Measurements from ENCODE around the gene C17orf100.

The C17orf100 gene

GRCh38 chr17:6669479-6670212, 18.1 kb downstream of the C17orf100 start:
- no peak for DNase-seq (ENCODE audit: low read depth in 3 of 3)

DNA sequence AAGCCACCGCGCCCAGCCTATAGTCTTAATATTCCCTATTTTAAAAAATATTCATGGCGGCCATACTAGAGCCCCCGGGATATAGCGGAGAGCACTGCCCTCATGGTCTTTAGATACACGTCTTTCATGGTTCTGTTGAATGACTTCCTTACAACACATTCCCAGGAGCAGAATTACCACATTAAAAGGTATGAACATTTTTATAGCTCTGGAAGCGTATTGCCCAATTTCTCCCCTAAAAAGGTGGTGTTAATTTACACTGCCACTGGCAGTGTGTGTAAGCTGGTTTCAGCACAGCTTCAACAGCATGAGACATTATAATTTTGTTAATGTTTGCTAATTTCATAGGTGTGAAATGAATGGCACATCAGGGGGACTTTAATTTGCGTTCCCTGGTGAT, 19.0 kb downstream of the C17orf100 start:
- DNase-seq (ENCODE audit: low read depth in 3 of 3): no peak

DNA sequence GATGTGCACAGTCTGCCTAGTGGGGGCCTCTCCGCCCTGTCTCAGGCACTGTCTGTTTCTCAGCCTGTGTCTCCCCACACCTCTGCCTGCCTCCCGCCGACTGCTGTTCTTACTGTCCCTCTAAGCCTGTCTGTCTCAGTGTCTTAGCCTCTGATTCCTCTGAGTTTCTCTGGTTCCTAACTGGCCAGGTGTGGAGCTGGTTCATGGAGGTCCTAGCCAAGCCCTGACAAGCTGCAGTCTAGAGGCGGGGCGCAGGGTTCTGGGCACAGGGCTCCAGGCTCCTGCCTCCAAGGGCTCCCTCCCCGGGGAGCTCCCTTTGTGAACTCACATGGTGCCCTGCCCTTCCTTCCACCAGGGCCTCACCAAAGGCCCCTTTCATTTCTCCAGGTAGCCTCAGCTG, 19.4 kb downstream of the C17orf100 start:
- DNase-seq (ENCODE audit: low read depth in 3 of 3): no peak

DNA sequence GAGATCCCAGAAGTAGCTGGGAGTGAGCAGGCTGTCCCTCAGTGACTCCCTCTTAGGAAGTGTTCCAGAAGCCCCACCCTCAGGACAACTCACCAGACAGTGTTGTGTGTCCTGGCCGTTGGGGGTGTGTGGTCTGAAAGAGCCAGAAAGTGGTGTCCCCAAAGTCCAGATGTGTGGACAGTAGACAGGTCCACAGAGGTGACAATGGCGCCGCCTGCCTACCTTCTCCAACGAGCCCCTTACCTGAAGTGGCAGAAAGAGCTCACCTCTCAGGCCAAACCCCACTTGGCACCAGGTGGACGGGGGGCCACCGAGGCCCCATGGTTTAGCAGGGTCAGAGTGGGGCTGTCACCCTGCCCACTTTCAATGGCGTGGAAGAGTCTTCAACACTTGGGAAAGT, 19.9 kb downstream of the C17orf100 start:
- DNase-seq (ENCODE audit: low read depth in 3 of 3): no peak

DNA sequence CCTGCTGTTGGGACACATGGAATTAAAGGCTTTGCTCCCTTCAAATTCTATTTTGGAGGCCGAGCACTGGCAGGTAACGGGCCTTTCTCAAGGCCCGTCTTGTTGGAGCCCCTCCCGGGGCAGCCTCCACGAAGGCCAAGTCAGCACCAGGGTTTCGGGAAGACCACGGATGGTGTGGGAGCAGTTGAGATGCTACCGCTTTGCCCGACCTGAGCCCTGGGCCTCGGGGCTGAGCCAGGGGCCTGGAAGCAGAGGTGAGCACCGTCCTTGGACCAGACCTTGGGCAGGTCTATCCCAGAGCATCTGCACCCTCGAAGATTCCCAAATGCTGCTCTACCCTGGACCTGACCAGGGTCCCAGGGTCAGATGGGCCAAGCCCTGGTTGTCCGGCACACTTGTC, 23.0 kb downstream of the C17orf100 start:
- DNase-seq (ENCODE audit: low read depth in 3 of 3): no peak

DNA sequence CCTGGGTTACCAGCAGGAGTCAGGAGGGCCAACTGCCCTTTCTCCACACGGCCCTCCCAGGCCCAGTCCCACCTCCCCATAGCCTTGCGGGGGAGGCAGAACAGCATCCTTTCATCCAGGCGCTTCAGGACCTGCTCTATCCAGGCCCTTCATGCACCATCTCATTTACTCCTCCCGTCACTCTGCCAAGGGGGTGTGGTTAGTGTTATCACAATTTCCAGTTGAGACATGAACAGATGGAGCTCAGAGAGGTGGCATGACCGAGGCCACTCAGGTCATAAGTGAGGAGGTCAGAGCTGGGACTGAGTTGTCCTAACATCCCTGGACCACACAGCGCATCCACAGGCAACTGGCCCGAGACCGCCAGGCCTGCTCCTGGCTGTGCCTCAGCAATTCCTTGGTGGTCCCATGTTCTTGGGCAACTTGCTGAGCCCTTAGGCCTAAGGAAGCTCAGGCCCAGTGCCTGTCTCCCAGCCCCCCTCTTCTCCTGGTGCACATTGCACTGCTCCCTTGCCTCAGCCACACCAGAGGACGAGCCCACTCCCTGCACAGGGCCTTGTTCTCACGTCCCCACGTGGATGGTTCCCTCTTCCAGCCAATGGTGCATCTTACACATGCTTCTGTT, 23.8 kb downstream of the C17orf100 start:
- DNase-seq (ENCODE audit: low read depth in 3 of 3): no peak

GRCh38 chr17:6676802-6677157, 25.2 kb downstream of the C17orf100 start:
- no peak for DNase-seq (ENCODE audit: low read depth in 3 of 3)

GRCh38 chr17:6677158-6677831, 25.7 kb downstream of the C17orf100 start:
- DNase-seq (ENCODE audit: low read depth in 3 of 3): no peak

DNA sequence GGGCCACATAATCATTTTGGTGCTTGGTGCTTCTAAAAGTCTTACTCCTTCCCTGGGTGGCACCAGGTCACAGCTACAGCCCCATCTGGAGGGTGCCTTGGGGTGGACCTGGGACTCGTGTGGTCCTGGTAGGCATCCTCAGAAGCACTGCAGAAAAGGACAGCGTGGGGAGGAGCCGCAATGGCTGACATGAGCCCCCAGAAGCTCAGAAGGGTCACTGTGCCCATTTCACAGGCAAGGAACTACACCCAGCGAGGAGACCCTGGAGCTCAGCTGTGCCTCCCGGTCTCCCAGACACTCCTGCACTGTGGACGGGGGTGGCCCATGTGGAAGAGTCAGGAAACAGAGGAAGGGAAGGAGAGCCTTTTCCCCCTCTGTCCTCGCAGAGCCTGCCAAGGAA, 26.4 kb downstream of the C17orf100 start:
- DNase-seq (ENCODE audit: low read depth in 3 of 3): no peak

GRCh38 chr17:6679241-6679640, 27.7 kb downstream of the C17orf100 start:
- DNase-seq (ENCODE audit: low read depth in 3 of 3): no peak

GRCh38 chr17:6681176-6681575, 29.6 kb downstream of the C17orf100 start:
- DNase-seq (ENCODE audit: low read depth in 3 of 3): no peak

- DNase-seq (ENCODE audit: low read depth in 3 of 3): no peak
Measured at GRCh38 chr17:6681671-6682070, 30.1 kb downstream of the C17orf100 start.

GRCh38 chr17:6682339-6682738, 30.8 kb downstream of the C17orf100 start:
- no peak for DNase-seq (ENCODE audit: low read depth in 3 of 3)

GRCh38 chr17:6683081-6683684, 31.6 kb downstream of the C17orf100 start:
- DNase-seq (ENCODE audit: low read depth in 3 of 3): no peak

GRCh38 chr17:6683730-6684459, 32.3 kb downstream of the C17orf100 start:
- DNase-seq (ENCODE audit: low read depth in 3 of 3): no peak

GRCh38 chr17:6684460-6684783, 32.9 kb downstream of the C17orf100 start:
- no peak for DNase-seq (ENCODE audit: low read depth in 3 of 3)

DNA sequence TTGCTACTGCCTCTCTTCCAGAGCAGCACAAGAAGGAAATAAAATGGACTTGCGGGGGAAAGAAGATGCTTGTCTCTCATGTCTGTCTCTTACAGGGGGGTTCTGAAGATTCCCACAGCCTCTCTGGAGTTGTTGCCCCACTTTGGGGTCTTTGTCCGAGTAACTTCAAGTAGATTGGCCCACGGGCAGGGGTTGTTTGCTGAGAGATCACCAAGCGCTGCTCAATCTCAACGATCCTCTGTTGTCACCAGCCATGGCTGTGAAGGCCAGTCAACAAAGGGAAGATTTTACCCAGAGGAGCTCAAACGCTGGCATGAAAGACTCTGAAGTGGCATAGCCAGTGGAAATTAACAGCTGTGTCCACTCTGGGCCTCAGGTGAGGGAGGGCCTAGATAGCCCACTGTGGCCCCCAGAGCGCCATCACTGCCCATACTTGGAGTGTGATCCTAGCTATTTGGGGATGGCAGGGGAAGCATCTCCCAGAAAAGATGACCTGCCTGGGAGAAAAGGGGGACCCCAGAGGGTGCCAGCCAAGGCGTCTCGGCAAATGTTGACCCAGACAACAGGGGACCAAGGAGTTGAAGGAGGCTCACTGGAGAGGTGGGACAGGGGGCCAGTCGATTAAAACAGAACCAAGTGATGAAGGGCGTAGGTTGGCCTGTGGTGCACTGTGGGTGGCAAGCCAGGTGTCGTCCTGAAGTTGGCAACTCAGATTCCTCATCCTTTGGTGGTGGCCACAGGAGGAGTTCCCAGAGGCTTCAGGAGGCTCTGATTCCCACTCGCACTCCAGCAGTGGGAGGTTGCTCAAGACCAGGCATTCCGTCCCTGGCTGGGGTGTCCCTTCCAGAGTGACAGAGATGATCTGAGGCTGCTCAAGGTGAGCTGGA, 33.6 kb downstream of the C17orf100 start:
- DNase-seq (ENCODE audit: low read depth in 3 of 3): no peak

DNA sequence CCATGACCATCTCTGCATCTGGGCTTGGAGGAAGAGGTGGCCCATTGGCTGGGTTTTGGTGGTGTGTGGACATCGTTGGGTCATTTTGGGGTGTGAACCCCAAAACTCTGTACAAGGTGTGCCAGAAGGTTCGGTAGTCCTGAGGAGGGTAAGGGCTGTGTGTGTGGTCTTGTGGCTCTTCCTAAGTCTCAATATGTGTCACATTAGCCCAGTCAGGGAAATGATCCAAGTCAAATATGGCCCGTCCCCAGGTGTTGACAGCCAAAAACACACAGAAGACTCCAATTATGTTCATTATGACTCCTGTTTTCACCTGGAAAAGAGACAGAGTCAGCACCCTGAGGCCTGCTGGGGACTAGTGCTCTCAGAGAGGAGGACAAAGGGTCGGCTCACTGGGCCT, 34.5 kb downstream of the C17orf100 start:
- DNase-seq (ENCODE audit: low read depth in 3 of 3): no peak

DNA sequence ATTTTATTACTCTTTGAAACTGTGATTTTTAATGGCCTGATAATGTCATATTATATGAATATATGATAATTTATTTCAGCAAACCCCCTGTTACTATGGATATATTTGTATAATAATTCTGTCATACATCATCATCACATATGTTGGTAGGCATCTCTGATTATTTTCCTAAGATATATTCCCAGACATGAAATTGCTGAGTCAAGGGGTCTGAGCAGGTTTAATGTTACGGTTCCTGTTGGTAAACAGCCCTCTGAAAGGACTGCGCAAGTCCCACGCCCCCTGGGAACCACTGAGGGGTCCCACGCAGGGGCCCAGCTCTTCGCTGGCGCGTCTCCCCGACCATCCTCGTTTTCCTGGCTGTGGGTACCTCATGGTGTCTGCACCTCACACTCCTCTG, 37.4 kb downstream of the C17orf100 start:
- DNase-seq (ENCODE audit: low read depth in 3 of 3): no peak

DNA sequence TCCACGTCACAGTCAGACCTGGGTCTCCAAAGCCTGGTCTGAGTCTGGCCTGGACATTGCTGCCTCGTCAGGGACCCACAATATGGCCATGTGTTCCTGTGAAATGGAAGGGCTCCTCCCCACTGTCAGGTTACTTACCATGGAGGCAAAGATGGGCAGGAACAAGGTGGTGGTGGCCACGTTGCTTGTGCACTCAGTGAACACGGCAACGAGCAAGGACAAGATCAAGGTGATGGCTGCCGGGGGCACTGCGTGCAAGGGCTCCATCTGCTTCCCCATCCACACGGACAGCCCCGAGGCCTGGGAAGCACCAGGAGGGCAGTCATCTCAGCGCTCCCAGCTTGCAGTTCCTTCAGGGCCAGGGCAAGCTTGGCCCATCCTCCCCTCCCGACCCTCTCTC, 39.1 kb downstream of the C17orf100 start:
- DNase-seq (ENCODE audit: low read depth in 3 of 3): no peak

GRCh38 chr17:6691546-6691945, 40.0 kb downstream of the C17orf100 start:
- no peak for DNase-seq (ENCODE audit: low read depth in 3 of 3)

Data from stimulated activated CD4-positive, alpha-beta T cell treated with anti-CD3 and anti-CD28 coated beads, TNF-alpha, amount 100 ng/mL, for 24 hours (primary cell).